DND-41 (cell line): ENCODE data around the gene SPATA46.

ENCODE experiments used
- ATAC-seq: fragments of 200-7000 bp; cut with Tn5 transposase; 3 replicates; pipeline ENCODE4 v1.9.1; 2021; ENCODE audit warnings: low read depth; ENCODE audit not compliant: insufficient read depth
- DNase-seq: peaks from one replicate; pipeline ENCODE4 v3.0.0-alpha.2; 2020
- H2AFZ ChIP-seq: 2 replicates; pipeline ENCODE4 v1.6.0; 2012; ENCODE audit warnings: low read depth, low read length
- H3K27ac ChIP-seq: 2 replicates; pipeline ENCODE4 v1.5.1; 2012; ENCODE audit warnings: low read length, inconsistent platforms
- H3K27me3 ChIP-seq: fragments of 200-600 bp; sonication (generic); 2 replicates; pipeline ENCODE4 v1.6.0; 2012; ENCODE audit warnings: low read length, mild to moderate bottlenecking, inconsistent platforms; ENCODE audit not compliant: insufficient read depth, poor library complexity
- H3K36me3 ChIP-seq: 2 replicates; pipeline ENCODE4 v1.5.1; 2012; ENCODE audit warnings: low read length, inconsistent platforms; ENCODE audit not compliant: insufficient read depth
- H3K4me1 ChIP-seq: 2 replicates; pipeline ENCODE4 v1.5.1; 2012; ENCODE audit warnings: mild to moderate bottlenecking, low read length; ENCODE audit not compliant: insufficient read depth
- H3K4me2 ChIP-seq: 2 replicates; pipeline ENCODE4 v1.6.0; 2012; ENCODE audit warnings: mild to moderate bottlenecking, moderate library complexity, low read length, inconsistent platforms; ENCODE audit not compliant: insufficient read depth
- H3K4me3 ChIP-seq, 2 experiments: fragments of 200-600 bp in 1 of 2; shearing (Covaris generic) in 1 of 2; 2 replicates each; pipeline ENCODE4 v1.5.1; 2012 to 2016; ENCODE audit warnings: inconsistent platforms in 2 of 2, low read length in 2 of 2, mild to moderate bottlenecking in 2 of 2, low read depth in 1 of 2, moderate library complexity in 1 of 2
- H3K79me2 ChIP-seq: 2 replicates; pipeline ENCODE4 v1.6.0; 2012; ENCODE audit warnings: low read length, inconsistent platforms; ENCODE audit not compliant: insufficient read depth
- H3K9ac ChIP-seq: 2 replicates; pipeline ENCODE4 v1.6.0; 2012; ENCODE audit warnings: low read depth, mild to moderate bottlenecking, inconsistent platforms, low read length, moderate library complexity
- H3K9me3 ChIP-seq: 2 replicates; pipeline ENCODE4 v1.5.1; 2012; ENCODE audit warnings: low read length, moderate library complexity, mild to moderate bottlenecking, inconsistent platforms; ENCODE audit not compliant: insufficient read depth, severe bottlenecking
- H4K20me1 ChIP-seq: 2 replicates; pipeline ENCODE4 v1.6.0; 2012; ENCODE audit warnings: low read length; ENCODE audit not compliant: insufficient read depth
- CTCF ChIP-seq: IDR thresholded peaks from 2 replicates; pipeline ENCODE4 v1.5.1; 2012; ENCODE audit warnings: borderline replicate concordance, low read length, moderate library complexity, mild to moderate bottlenecking; ENCODE audit not compliant: poor library complexity, severe bottlenecking; ENCODE audit errors: extremely low read depth
- EZH2 ChIP-seq: IDR thresholded peaks from 3 replicates; pipeline ENCODE4 v1.6.1; 2012; ENCODE audit warnings: borderline replicate concordance, low read depth, mild to moderate bottlenecking, moderate library complexity, low read length, inconsistent platforms; ENCODE audit not compliant: severe bottlenecking

The SPATA46 gene

DNA sequence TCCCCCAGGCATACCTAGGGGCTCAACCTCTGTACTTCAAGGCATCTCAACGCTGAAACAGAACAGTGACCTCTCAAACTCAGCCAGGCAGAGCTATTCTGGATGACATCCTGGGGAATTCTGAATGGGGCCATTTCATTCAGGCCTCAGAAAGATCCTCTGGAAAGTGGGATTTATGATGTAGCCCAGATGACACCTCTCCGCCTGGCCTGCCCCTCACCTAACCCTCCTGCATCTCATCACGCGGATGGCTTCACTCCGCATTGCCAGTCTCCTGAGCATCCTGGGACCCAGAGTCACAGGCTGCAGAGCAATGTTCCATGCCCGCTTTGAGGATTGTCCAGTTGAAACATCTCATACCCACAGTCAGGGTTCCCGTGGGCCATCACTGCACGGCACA is 1.2 kb downstream of the SPATA46 start:
- Histone ChIP-seq H4K20me1 (no peaks in the 10 kb centered on the region), H3K4me1 (no peaks in the 10 kb centered on the region), H3K27me3 (peaks cover 12% of the 10 kb centered on the region), H3K4me3 (no peak overlapping the region), H2AFZ (no peak overlapping the region), H3K27ac (no peak overlapping the region), H3K4me2 (no peak overlapping the region), H3K36me3 (no peaks in the 10 kb centered on the region), H3K9me3 (no peaks in the 10 kb centered on the region), H3K9ac (no peak overlapping the region), H3K79me2 (no peaks in the 10 kb centered on the region)
- no peak for TF ChIP-seq EZH2
- no peak for TF ChIP-seq CTCF
- no peak for DNase-seq
- ATAC-seq: no peak

- Histone ChIP-seq H3K79me2 (no peaks in the 10 kb centered on the region), H3K4me3 (no peak overlapping the region), H2AFZ (no peak overlapping the region), H4K20me1 (no peaks in the 10 kb centered on the region), H3K9me3 (no peaks in the 10 kb centered on the region), H3K27ac (no peak overlapping the region), H3K36me3 (no peaks in the 10 kb centered on the region), H3K27me3 (peaks cover 12% of the 10 kb centered on the region), H3K4me1 (no peaks in the 10 kb centered on the region), H3K9ac (no peak overlapping the region), H3K4me2 (no peak overlapping the region)
- ATAC-seq: no peak
- TF ChIP-seq CTCF: no peak
- no peak for TF ChIP-seq EZH2
- DNase-seq: no peak
Measured at GRCh38 chr1:162374406-162374805, 2.2 kb downstream of the SPATA46 start.

DNA sequence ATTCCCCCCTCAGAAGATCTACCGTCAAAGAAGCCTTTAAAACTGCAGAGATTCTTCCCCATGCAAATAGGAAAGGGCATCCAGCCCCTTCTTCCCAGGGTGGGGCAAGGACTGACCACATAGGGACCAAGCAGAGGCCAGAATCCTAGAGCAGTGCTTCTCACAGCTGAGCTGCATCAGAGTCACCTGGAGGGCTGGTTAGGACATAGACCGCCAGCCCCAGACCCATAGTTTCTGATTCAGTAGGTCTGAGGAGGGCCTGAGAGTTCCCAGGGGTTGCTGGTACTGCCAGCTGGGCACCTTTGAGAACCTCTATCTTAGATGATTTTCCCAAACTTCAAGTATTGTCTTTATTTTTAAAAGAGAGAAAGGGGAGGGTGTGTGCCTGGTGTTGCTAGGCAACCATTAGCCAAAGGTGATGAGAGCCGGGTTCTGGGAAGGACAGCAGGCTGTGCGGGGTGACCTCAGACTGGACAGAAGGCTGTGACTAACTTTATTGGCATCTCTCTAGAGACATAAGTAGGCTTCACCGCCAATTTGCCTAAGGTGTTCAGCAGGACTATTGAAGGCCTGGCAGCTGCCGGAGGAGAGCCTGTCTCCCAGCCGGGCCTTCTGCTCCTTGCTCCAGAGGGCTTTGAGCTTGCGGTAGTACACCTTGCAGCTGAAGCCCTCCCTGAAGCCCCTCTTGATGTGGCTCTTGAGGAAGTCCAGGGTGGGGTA is 3.0 kb downstream of the SPATA46 start:
- Histone ChIP-seq H3K4me2 (no peak overlapping the region), H3K9me3 (no peaks in the 10 kb centered on the region), H3K79me2 (no peaks in the 10 kb centered on the region), H3K36me3 (no peaks in the 10 kb centered on the region), H3K27me3 (peaks cover 12% of the 10 kb centered on the region), H3K4me3 (no peak overlapping the region), H4K20me1 (no peaks in the 10 kb centered on the region), H3K27ac (no peak overlapping the region), H3K4me1 (no peaks in the 10 kb centered on the region), H3K9ac (no peak overlapping the region), H2AFZ (no peak overlapping the region)
- TF ChIP-seq EZH2: no peak
- no peak for TF ChIP-seq CTCF
- ATAC-seq (no peak), DNase-seq (no peak)
